ENCODE measurements around the gene KIF18A.
A peak's percentile ranks its signal among the peaks of the same experiment; 100 is the strongest.

KIF18A gene

GRCh38 chr11:28048812-28049211, 59.1 kb downstream of the KIF18A start:
- DNase-seq (ENCODE audit: insufficient read length, low spot score), result no peak
- FAIRE-seq, result no peak
- TF ChIP-seq, protein P1, sequence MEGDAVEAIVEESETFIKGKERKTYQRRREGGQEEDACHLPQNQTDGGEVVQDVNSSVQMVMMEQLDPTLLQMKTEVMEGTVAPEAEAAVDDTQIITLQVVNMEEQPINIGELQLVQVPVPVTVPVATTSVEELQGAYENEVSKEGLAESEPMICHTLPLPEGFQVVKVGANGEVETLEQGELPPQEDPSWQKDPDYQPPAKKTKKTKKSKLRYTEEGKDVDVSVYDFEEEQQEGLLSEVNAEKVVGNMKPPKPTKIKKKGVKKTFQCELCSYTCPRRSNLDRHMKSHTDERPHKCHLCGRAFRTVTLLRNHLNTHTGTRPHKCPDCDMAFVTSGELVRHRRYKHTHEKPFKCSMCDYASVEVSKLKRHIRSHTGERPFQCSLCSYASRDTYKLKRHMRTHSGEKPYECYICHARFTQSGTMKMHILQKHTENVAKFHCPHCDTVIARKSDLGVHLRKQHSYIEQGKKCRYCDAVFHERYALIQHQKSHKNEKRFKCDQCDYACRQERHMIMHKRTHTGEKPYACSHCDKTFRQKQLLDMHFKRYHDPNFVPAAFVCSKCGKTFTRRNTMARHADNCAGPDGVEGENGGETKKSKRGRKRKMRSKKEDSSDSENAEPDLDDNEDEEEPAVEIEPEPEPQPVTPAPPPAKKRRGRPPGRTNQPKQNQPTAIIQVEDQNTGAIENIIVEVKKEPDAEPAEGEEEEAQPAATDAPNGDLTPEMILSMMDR (IDR thresholded peaks at IDR 0.05; ENCODE audit: insufficient read depth, missing control alignments), result no peak

DNA sequence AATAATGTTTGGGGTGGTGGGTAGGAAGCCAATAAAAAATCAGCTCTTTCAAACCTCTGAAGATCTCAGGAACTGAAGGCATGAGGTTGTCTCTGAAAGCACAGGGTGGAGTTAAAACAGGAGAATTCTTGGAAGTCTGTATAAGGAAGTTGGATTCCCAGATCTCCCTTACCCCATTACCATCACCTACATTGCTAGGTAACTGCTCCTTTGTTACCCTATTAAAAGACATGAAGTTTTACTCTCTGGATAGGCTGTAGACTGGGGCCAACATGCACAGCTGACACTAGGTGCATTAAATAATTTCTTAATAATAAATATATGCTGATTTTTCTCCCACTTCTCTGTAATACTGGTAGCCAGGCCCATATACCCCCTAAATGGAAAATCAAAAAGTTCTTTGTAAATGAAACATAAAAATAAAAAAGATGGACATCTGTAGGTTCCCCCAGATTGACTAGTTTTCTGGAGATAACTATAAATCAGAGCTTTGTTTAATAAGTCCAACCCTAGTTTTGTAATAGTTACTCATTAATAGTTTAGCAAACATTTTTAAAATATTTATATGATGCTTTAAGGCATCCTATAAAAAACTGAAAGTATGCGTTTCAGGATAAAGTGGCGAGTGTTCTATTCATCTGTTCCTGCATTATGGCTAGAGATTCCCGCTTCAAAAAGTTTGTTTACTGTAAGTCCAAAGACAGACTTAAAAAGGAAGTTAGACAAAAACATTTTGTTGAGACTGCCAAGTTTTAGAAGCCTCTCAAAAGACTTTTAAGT, 63.8 kb downstream of the KIF18A start:
- no peak for FAIRE-seq
- no peak for DNase-seq (ENCODE audit: insufficient read length, low spot score)
- TF ChIP-seq, protein P1 (IDR thresholded peaks at IDR 0.05; ENCODE audit: insufficient read depth, missing control alignments), result no peak

DNA sequence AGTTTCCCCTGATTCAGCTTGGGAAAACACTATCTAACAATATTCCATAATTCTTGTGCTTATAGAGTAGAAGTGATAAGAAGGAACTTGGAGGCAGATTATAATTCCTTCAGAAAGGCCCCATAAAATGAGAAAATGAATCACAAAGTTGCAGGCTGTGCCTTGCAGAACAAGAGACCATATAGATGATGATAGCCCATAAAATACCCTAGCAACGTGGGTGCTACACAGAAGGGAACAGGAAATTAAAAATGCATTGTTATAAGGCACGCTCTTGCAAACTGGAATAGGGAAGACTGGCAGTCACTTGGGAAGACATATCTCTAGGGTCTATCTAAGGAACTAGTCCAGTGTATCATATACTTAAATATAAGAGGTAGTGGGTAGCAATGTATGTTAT, 67.6 kb downstream of the KIF18A start:
- TF ChIP-seq, protein P1 (IDR thresholded peaks at IDR 0.05; ENCODE audit: insufficient read depth, missing control alignments), result no peak
- FAIRE-seq (no peak), DNase-seq (ENCODE audit: insufficient read length, low spot score) (no peak)

DNA sequence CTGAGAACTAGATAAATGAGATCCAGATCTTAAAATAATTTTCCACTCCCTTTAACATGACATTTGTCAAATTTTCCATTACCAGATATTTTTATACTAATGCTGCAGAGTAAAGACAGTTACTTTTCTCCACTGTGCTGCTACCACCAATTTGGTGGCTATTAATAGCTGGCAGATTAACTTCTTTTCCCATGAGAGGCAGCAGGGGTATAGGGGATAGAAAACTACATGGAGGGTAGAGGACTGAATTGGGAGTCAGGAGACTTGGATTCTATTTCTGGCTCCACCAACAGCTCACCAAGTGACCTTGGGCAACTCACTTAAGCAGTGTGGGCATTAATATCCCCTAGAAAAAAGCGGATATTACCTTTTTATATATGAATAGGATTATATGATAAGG, 69.2 kb downstream of the KIF18A start:
- TF ChIP-seq, protein P1 (IDR thresholded peaks at IDR 0.05; ENCODE audit: insufficient read depth, missing control alignments), result no peak
- no peak for FAIRE-seq
- DNase-seq (ENCODE audit: insufficient read length, low spot score), result no peak

GRCh38 chr11:28026634-28027290, 81.2 kb downstream of the KIF18A start:
- FAIRE-seq, result no peak
- TF ChIP-seq, protein P1 (IDR thresholded peaks at IDR 0.05; ENCODE audit: insufficient read depth, missing control alignments), result no peak
- DNase-seq (ENCODE audit: insufficient read length, low spot score), result no peak

GRCh38 chr11:28017816-28018215, 90.1 kb downstream of the KIF18A start:
- TF ChIP-seq, protein P1 (IDR thresholded peaks at IDR 0.05; ENCODE audit: insufficient read depth, missing control alignments), result no peak
- FAIRE-seq (peak; percentile 16), DNase-seq (ENCODE audit: insufficient read length, low spot score) (no peak)

DNA sequence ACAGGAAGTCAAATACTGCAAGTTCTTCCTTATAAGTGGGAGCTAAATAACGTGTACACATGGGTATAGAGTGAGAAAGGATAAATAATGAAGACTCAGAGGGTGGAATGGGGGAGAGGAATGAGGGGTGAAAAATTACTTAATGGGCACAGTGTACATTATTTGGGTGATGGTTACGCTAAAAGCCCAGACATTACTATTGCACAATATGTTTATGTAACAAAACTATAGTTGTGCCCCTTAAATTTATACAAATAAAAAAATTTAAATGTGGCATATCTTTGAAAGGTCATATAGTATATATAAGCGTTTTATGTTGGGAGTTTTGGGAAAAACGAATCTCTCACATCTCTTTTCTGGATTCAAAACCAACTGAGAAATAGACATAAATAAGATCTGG, 96.1 kb downstream of the KIF18A start:
- no peak for FAIRE-seq
- TF ChIP-seq, protein P1 (IDR thresholded peaks at IDR 0.05; ENCODE audit: insufficient read depth, missing control alignments), result no peak
- no peak for DNase-seq (ENCODE audit: insufficient read length, low spot score)

Measured in D721Med (cell line).